Measurements from ENCODE around the gene SACM1L. TPM values are rescaled to one million over a fixed set of nuclear protein-coding genes. Genes with fewer than 3 reads are reported as not detected.

SACM1L gene
- total and polyA plus RNA-seq, 2 of the 4 experiments (the other 2 are of a cell fraction), result 19.0 to 40.9 TPM

DNA sequence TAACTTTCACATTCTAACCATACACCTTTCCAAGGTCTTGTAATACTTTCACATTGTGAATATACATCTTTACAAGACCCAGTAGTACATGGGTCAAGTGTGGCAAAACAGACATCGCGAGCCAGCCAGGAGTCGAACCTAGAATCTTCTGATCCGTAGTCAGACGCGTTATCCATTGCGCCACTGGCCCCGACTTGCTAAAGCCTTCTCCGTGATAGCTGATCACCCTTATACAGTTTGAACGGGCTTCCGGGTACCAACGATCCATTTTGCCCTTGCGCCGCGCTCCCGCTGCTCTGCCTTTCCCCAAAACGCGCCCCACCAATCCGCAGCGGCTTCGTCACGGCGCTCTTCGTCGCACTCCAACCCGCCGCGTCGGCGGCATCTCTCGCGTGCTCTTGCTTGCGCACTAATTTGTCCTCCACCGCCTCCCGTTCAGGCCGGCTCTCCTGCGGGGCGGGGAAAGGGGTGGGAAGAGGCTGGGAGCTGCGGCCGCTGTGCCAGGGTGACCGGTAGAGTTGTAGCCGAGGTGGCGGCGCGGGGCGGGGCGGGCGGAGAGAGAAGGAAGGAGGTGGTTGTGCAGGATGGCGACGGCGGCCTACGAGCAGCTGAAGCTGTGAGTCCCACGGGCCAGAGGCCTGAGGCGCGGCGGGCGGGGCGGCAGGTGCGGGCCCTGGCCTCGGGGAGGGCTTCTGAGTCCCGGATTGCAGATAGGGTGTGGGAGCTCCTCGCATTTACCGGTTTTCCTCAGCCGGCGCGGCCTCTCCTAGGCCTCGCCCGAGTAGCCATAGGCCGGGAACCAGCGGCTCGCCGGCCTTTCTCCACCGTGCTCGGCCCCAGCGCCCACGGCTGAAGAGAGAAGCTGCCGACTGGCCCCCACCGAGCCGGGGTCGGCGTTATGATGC, at the start of gene SACM1L (continued):
- no peak for TF ChIP-seq RCOR1 (IDR thresholded peaks at IDR 0.05; ENCODE audit: insufficient replicate concordance, low read length)
- TF ChIP-seq, protein P1, sequence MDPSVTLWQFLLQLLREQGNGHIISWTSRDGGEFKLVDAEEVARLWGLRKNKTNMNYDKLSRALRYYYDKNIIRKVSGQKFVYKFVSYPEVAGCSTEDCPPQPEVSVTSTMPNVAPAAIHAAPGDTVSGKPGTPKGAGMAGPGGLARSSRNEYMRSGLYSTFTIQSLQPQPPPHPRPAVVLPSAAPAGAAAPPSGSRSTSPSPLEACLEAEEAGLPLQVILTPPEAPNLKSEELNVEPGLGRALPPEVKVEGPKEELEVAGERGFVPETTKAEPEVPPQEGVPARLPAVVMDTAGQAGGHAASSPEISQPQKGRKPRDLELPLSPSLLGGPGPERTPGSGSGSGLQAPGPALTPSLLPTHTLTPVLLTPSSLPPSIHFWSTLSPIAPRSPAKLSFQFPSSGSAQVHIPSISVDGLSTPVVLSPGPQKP (IDR thresholded peaks at IDR 0.05; ENCODE audit: borderline replicate concordance, low read depth, low read length), result no peak
- peak; percentile 8; the same call in 1 of the 2 replicates for TF ChIP-seq SMC3 (IDR thresholded peaks at IDR 0.05; ENCODE audit: low read depth, low read length)
- TF ChIP-seq MXI1 (IDR thresholded peaks at IDR 0.05; ENCODE audit: borderline replicate concordance, low read depth, low read length), result peak; percentile 81; the same call in 1 of the 2 replicates
- TF ChIP-seq, protein P2, sequence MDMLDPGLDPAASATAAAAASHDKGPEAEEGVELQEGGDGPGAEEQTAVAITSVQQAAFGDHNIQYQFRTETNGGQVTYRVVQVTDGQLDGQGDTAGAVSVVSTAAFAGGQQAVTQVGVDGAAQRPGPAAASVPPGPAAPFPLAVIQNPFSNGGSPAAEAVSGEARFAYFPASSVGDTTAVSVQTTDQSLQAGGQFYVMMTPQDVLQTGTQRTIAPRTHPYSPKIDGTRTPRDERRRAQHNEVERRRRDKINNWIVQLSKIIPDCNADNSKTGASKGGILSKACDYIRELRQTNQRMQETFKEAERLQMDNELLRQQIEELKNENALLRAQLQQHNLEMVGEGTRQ (IDR thresholded peaks at IDR 0.05; ENCODE audit: low read depth, low read length), result 0 out of 2 replicates have a peak, but pooled peaks have one; percentile 16

Measured in IMR-90 (cell line).